ENCODE data around the gene PTPRA. TPM values are rescaled to one million over a fixed set of nuclear protein-coding genes. Genes with fewer than 3 reads are reported as not detected.

PTPRA gene
- total RNA-seq, 1 experiment from 2014 or later: 45.2 TPM

DNA sequence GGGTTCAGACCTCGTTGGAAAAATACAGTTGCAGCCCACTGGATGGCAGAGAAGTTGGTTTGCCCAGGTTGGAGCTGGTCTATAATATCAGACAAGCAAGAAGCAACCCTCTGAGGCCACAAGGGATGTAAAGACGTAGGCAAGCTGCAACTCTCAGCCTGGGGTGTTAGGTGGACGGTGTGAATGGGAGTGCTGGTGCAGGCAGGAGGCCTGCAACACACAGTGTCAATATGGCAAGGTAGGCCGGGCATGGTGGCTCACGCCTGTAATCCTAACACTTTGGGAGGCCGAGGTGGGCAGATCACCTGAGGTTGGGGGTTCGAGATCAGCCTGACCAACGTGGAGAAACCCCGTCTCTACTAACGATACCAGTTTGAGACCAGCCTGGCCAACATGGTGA, 22.2 kb upstream of the PTPRA start:
- no CpG with 5 or more reads among the region's 10 CpGs for WGBS (ENCODE audit: extremely low coverage, insufficient read length, low lambda C conversion rate)
- no peak overlapping the region for H3K9ac ChIP-seq (ENCODE audit: extremely low read depth, insufficient read length, low read length)

More for the DNA sequence above, 22.2 kb upstream of the PTPRA start:
- H3K4me2 ChIP-seq (ENCODE audit: insufficient read depth, insufficient read length, low read length): no peak overlapping the region
- H2BK120ac ChIP-seq (ENCODE audit: low read depth, low read length, poor library complexity, severe bottlenecking): no peak overlapping the region
- H3K14ac ChIP-seq (ENCODE audit: insufficient read depth, low read length): no peak overlapping the region
- H3T11ph ChIP-seq (ENCODE audit: low read length): no peak overlapping the region
- H3K9me3 ChIP-seq (ENCODE audit: control insufficient read depth, low read depth, low read length): no peaks in the 10 kb centered on the region
- DNase-seq: no peak
- no peak overlapping the region for H3K4me3 Mint-ChIP-seq
- no peak overlapping the region for H3K27ac ChIP-seq (ENCODE audit: insufficient read length, low read depth, low read length)
- no peaks in the 10 kb centered on the region; a peak in 1 of 5 replicates for H3K9me3 Mint-ChIP-seq
- H3K23me2 ChIP-seq (ENCODE audit: insufficient read length, low read depth, low read length, poor library complexity, severe bottlenecking): no peaks in the 10 kb centered on the region
- H2BK20ac ChIP-seq (ENCODE audit: low read depth, low read length, poor library complexity, severe bottlenecking): no peak overlapping the region
- no peak overlapping the region for H3K27ac Mint-ChIP-seq
- no peak overlapping the region for H2AFZ ChIP-seq (ENCODE audit: low read length)
- H3K27me3 Mint-ChIP-seq (ENCODE audit: low read depth): no peaks in the 10 kb centered on the region; the same call in 1 of the 2 replicates
- H3K4me1 ChIP-seq (ENCODE audit: insufficient read depth, low read length): no peaks in the 10 kb centered on the region
- no peaks in the 10 kb centered on the region for H3K27me3 ChIP-seq (ENCODE audit: insufficient read depth, low read length)
- no peak overlapping the region for H2BK5ac ChIP-seq (ENCODE audit: insufficient read length, low read length)
- no peak overlapping the region for H4K91ac ChIP-seq (ENCODE audit: insufficient read length, low read depth, low read length)
- no peak overlapping the region for H2BK15ac ChIP-seq (ENCODE audit: low read depth, low read length)
- TF ChIP-seq, protein P1, sequence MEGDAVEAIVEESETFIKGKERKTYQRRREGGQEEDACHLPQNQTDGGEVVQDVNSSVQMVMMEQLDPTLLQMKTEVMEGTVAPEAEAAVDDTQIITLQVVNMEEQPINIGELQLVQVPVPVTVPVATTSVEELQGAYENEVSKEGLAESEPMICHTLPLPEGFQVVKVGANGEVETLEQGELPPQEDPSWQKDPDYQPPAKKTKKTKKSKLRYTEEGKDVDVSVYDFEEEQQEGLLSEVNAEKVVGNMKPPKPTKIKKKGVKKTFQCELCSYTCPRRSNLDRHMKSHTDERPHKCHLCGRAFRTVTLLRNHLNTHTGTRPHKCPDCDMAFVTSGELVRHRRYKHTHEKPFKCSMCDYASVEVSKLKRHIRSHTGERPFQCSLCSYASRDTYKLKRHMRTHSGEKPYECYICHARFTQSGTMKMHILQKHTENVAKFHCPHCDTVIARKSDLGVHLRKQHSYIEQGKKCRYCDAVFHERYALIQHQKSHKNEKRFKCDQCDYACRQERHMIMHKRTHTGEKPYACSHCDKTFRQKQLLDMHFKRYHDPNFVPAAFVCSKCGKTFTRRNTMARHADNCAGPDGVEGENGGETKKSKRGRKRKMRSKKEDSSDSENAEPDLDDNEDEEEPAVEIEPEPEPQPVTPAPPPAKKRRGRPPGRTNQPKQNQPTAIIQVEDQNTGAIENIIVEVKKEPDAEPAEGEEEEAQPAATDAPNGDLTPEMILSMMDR (conservative IDR thresholded peaks at IDR 0.05): no peak
- H3K18ac ChIP-seq (ENCODE audit: insufficient read length, low read depth, low read length): no peak overlapping the region
- peaks cover 3% of the 10 kb centered on the region in 2 experiments for H3K4me1 Mint-ChIP-seq
- H4K5ac ChIP-seq (ENCODE audit: insufficient read length, low read depth, low read length): no peak overlapping the region
- no peak overlapping the region for H3K4ac ChIP-seq (ENCODE audit: low read depth, low read length)
- H2AK5ac ChIP-seq (ENCODE audit: insufficient read length, low read length): no peak overlapping the region
- no peak overlapping the region for H3K23ac ChIP-seq (ENCODE audit: insufficient read length, low read depth, low read length)
- H3K79me2 ChIP-seq (ENCODE audit: insufficient read depth, low read length): no peaks in the 10 kb centered on the region
- H4K20me1 ChIP-seq (ENCODE audit: control insufficient read depth, insufficient read depth, insufficient read length): no peaks in the 10 kb centered on the region
- H4K8ac ChIP-seq (replicated peaks; ENCODE audit: insufficient read length, low read depth, low read length): no peak overlapping the region
- H3K36me3 Mint-ChIP-seq (ENCODE audit: insufficient read depth in 1 of 3, low read depth in 3 of 3): no peaks in the 10 kb centered on the region
- H3K79me1 ChIP-seq (ENCODE audit: insufficient read depth, low read depth, low read length, poor library complexity, severe bottlenecking): no peaks in the 10 kb centered on the region
- H3K56ac ChIP-seq (ENCODE audit: insufficient read length, low read depth, low read length): no peak overlapping the region
- H2BK12ac ChIP-seq (ENCODE audit: insufficient read length, low read depth, low read length): no peak overlapping the region
